GM19099 (cell line): Measurements from ENCODE around the gene MOGAT3.

ENCODE experiments used
- POLR2A ChIP-seq: IDR thresholded peaks from 3 replicates; pipeline ENCODE4 v1.6.1; 2011; ENCODE audit warnings: low read depth; ENCODE audit not compliant: insufficient read length; ENCODE audit errors: extremely low read depth

MOGAT3 gene

DNA sequence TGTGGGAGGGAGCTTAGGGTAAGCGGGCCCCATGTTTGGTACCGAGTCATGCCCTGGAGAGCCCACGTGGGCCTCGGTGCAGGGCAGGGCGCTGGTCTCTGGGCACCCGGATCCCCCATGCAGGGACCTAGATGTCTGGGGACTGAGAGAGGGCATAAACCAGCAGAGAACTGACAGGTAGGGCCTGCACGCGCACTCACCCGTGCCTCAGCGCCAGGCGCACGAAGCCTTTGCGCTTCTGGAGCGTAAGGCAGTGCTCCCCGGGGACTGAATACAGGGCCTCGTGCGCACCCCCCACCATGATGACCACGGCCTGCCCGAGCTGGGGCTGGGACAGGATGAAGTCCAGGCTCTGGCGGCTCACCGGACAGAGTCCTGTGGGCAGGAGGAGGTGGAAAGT, 2.8 kb downstream of the MOGAT3 start:
- no peak for TF ChIP-seq POLR2A

DNA sequence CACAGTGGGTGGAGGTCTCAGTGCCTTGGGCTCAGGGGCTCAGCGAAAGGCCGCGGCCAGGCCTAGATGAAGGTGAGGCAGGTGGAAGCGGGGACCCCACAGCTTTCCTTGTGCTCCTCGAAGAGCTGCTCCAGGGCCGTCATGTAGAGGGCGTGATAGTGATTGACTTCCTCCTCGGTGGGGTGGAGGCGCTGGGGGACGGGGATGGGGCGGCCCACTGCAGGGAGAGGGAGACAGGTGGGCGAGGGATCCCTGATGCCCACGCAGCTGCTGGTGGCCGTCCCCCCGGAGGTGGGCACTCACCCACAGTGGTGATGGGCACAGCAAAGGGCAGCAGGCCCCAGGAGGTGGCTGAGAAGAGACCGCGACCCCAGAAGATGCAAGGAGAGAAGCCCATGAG, 5.0 kb downstream of the MOGAT3 start:
- TF ChIP-seq POLR2A: no peak

DNA sequence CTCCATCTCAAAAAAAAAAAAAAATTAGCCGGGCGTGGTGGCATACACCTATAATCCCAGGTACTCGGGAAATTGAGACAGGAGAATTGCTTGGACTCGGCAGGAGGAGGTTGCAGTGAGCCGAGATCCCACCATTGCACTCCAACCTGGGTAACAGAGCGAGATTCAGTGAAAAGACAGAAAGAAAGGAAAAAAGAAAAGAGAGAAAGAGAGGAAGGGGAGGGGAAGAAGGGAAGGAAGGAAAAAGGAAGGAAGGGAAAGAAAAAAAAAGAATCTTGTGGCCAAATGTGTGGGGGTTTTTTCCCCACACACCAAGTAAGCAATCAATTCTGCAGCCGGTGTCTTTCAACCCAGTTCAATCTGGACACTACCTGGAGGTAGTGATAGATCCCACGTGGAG, 11.7 kb downstream of the MOGAT3 start:
- TF ChIP-seq POLR2A: no peak

- no peak for TF ChIP-seq POLR2A
Observed at GRCh38 chr7:101186844-101187428, 13.9 kb downstream of the MOGAT3 start.

GRCh38 chr7:101186194-101186593, 14.6 kb downstream of the MOGAT3 start:
- TF ChIP-seq POLR2A: no peak

DNA sequence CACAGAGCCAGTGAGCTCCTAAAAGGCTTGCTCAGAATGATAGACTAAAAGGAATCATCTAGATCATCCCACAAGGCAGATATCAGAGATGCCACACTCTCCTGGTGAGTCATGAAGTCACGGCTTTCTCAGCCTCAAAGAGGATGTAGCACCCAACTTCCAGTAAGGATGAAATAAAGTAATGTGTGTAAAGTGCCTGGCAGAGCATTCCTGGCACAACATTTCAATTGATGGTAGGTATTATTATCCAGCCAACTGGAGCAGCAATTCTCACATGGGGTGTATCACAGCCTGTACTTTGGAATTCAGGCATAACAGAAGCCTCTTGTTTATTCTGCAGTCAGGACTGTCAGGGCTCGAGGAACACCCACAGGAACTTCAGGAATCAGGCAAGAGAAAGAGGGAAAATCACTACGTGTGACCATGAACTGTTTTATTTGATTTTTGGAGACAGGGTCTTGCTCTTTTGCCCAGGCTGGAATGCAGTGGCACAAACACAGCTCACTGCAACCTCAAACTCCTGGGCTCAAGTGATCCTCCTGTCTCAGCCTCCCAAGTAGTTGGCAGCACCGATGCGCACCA, 15.5 kb downstream of the MOGAT3 start:
- no peak for TF ChIP-seq POLR2A

GRCh38 chr7:101180130-101180755, 20.6 kb downstream of the MOGAT3 start, which contains the start of gene NAT16:
Gene NAT16 (minus strand): TSS chr7:101180293. CDS start chr7:101174807, 5,486 bp downstream.
- TF ChIP-seq POLR2A: no peak

GRCh38 chr7:101179713-101180112, 21.1 kb downstream of the MOGAT3 start:
- TF ChIP-seq POLR2A: no peak

GRCh38 chr7:101179117-101179516, 21.7 kb downstream of the MOGAT3 start:
- no peak for TF ChIP-seq POLR2A

- no peak for TF ChIP-seq POLR2A
Observed at GRCh38 chr7:101177644-101178043, 23.2 kb downstream of the MOGAT3 start.

GRCh38 chr7:101175664-101176063, 25.2 kb downstream of the MOGAT3 start:
- no peak for TF ChIP-seq POLR2A

- TF ChIP-seq POLR2A: no peak
Observed at GRCh38 chr7:101174322-101174854, 26.4 kb downstream of the MOGAT3 start.

- no peak for TF ChIP-seq POLR2A
Observed at GRCh38 chr7:101173752-101174244, 27.0 kb downstream of the MOGAT3 start.

DNA sequence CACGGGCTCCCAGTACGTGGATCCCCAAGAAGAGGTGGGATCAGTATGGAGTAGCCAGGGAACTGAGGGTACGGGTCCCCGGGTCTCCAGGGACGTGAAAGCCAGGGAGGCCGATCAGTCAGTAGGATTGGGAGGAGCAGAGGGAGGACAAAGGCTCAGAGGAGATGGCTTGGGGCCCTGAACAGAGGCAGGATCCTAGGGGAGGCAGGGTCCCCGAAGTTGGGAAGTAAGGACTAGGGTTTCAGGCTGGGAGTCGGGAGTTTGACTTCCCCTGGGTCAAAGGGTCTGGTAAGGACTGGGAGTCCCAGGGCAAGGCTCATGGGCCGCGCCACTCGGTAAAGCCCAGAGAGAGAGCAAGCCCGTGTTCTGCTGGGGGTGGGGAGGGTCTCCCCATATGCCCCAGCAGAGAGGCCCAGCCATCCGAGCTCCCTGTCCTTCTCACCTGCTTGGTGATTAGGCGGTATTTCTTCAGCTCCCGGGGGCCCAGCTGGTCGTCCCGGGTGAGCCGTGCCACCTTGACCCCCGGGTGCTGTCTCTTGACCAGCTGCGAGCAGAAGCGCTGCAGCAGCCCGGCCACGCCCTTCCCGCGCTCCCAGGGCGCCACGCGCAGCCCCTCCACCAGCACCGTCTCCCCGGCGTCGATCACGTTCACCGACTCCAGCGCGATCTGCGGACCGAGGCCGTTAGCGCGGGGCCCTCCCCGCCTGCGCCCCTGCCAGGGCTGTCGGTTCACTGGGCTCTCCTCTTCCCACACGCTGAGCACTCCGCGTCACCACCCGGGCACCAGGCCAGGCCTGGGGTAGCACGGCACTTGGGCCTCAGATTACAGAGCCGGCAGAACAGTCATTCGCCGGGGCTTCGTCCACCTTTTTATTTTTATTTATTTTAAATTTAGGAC, 27.7 kb downstream of the MOGAT3 start:
- no peak for TF ChIP-seq POLR2A
